Neural crest cell (in vitro differentiated cells): ENCODE measurements around the gene DNAAF5. TPM values are rescaled to one million over a fixed set of nuclear protein-coding genes. Genes with fewer than 3 reads are reported as not detected.

Experiments used
- DNase-seq: peaks from one replicate; pipeline ENCODE4 v3.0.0; 2021; ENCODE audit warnings: low read depth, mixed read lengths, low spot score
- H3K27ac Mint-ChIP-seq: one replicate; pipeline ENCODE4 v1.8.0; 2021; ENCODE audit warnings: mild to moderate bottlenecking, mixed read lengths; ENCODE audit not compliant: unreplicated experiment
- H3K27me3 Mint-ChIP-seq: 2 replicates; pipeline ENCODE4 v1.8.0; 2021; ENCODE audit warnings: low read depth, mild to moderate bottlenecking, mixed read lengths
- H3K36me3 Mint-ChIP-seq: 2 replicates; pipeline ENCODE4 v1.8.0; 2021; ENCODE audit warnings: low read depth, mild to moderate bottlenecking, mixed read lengths
- H3K4me1 Mint-ChIP-seq: 2 replicates; pipeline ENCODE4 v1.8.0; 2021; ENCODE audit warnings: mixed read lengths
- H3K4me3 Mint-ChIP-seq: one replicate; pipeline ENCODE4 v1.8.0; 2021; ENCODE audit warnings: mild to moderate bottlenecking, mixed read lengths
- H3K9me3 Mint-ChIP-seq: 2 replicates; pipeline ENCODE4 v1.8.0; 2021; ENCODE audit warnings: mixed read lengths
- CTCF ChIP-seq: fragments of 200-600 bp; sonication (generic); conservative IDR thresholded peaks from 2 replicates; pipeline ENCODE4 v1.5.0; 2021; ENCODE audit warnings: antibody characterized with exemption, mild to moderate bottlenecking
- total RNA-seq: library from RNA; stranded (reverse); gene quantifications from 2 replicates; pipeline ENCODE4 v1.2.1, GENCODE V29; 2021

Gene DNAAF5
- total RNA-seq, 1 donor from 2014 or later = 54.2 TPM

DNA sequence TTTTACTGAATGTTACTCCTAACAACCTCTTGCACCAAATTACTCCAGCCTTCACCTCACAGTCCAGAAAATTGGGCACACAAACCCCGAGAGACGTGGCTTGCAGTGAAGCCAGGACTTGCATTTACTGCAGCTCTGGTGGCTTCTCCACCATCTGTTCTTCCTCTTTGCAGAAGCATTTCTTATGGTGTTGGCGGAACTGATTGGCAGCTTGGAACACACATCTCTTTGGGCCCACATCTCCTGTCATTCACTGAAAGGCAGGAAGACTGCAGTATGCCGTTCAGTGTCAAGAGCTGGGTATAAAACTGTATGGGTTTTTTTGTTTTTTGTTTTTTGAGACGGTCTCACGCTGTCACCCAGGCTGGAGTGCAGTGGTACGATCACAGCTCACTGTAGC lies 38.9 kb downstream of the DNAAF5 start:
- Mint-ChIP-seq H3K9me3 (no peaks in the 10 kb centered on the region), H3K4me3 (no peak overlapping the region), H3K4me1 (no peaks in the 10 kb centered on the region), H3K27me3 (no peaks in the 10 kb centered on the region), H3K36me3 (peaks cover 21% of the 10 kb centered on the region), H3K27ac (no peak overlapping the region)
- TF ChIP-seq CTCF = no peak
- no peak for DNase-seq

GRCh38 chr7:767580-767940 lies 41.1 kb downstream of the DNAAF5 start:
- no peaks in the 10 kb centered on the region for H3K27me3 Mint-ChIP-seq
- TF ChIP-seq CTCF = no peak
- H3K36me3 Mint-ChIP-seq = peaks cover 21% of the 10 kb centered on the region
- no peaks in the 10 kb centered on the region for H3K4me1 Mint-ChIP-seq
- no peak for DNase-seq
- H3K4me3 Mint-ChIP-seq = peak overlapping the region; percentile 19
- H3K9me3 Mint-ChIP-seq = no peaks in the 10 kb centered on the region
- H3K27ac Mint-ChIP-seq = no peak overlapping the region

DNA sequence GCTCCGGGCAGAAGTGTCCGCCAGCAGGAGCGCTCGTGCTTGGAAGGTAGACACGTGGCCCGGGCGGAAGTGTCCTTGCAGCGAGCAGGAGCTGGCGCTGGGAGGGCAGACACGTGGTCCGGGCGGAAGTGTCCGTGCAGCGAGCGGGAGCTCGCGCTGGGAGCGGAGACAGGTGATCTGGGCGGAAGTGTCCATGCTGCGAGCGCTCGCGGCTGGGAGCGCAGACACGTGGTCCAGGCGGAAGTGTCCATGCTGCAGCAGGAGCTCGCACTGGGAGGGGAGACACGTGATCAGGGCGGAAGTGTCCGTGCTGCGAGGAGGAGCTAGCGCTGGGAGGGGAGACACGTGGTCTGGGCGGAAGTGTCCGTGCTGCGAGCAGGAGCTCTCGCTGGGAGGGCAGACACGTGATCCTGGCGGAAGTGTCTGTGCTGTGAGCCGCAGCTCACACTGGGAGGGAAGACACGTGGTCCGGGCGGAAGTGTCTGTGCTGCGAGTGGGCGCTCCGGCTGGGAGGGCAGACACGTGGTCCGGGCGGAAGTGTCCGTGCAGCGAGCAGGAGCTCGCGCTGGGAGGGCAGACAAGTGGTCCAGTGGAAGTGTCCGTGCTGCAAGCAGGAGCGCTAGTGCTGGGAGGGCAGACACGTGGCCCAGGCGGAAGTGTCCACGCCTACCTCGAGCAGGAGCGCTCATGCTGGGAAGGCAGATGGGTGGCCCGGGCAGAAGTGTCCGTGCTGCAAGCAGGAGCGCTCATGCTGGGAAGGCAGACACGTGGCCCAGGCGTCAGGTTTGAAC lies 41.6 kb downstream of the DNAAF5 start:
- Mint-ChIP-seq H3K4me1 (no peaks in the 10 kb centered on the region), H3K27me3 (no peaks in the 10 kb centered on the region), H3K4me3 (no peak overlapping the region), H3K27ac (no peak overlapping the region), H3K9me3 (no peaks in the 10 kb centered on the region), H3K36me3 (peaks cover 21% of the 10 kb centered on the region)
- DNase-seq = no peak
- TF ChIP-seq CTCF = no peak

GRCh38 chr7:768881-769504 lies 42.5 kb downstream of the DNAAF5 start:
- no peak for DNase-seq
- no peaks in the 10 kb centered on the region for H3K27me3 Mint-ChIP-seq
- H3K27ac Mint-ChIP-seq = no peak overlapping the region
- H3K36me3 Mint-ChIP-seq = peaks cover 21% of the 10 kb centered on the region
- H3K9me3 Mint-ChIP-seq = no peaks in the 10 kb centered on the region
- H3K4me1 Mint-ChIP-seq = no peaks in the 10 kb centered on the region
- no peak overlapping the region for H3K4me3 Mint-ChIP-seq
- no peak for TF ChIP-seq CTCF

DNA sequence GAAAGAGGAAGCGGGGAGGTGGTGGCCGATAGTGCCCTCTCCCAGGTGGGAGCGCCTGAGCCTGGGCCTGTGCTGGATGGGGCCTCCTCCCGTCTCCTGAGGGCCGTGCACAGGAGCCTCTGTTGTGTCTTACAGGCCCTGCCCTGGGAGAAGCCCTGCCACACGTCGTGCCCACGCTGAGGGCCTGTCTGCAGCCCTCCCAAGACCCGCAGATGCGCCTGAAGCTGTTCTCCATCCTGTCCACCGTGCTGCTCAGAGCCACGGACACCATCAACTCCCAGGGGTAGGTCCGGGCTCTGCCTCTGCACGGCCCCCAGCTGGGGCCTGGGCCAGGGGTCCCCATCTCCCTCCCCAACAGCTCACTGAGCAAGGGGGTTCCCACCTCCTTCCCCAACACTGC lies 43.8 kb downstream of the DNAAF5 start:
- no peaks in the 10 kb centered on the region for H3K4me1 Mint-ChIP-seq
- no peak for DNase-seq
- peaks cover 16% of the 10 kb centered on the region for H3K36me3 Mint-ChIP-seq
- H3K9me3 Mint-ChIP-seq = no peaks in the 10 kb centered on the region
- H3K27ac Mint-ChIP-seq = no peak overlapping the region
- H3K27me3 Mint-ChIP-seq = no peaks in the 10 kb centered on the region
- H3K4me3 Mint-ChIP-seq = no peak overlapping the region
- TF ChIP-seq CTCF = no peak
